NOMO-1 treated with dmso at 0.1 percent for 144 hours (cell line): Measurements from ENCODE around the gene FZD10.

ENCODE experiments used
- DNase-seq: peaks from one replicate; lab custom pipeline; 2025; ENCODE audit not compliant: unreplicated experiment; lab: John Stamatoyannopoulos, UW

The FZD10 gene

GRCh38 chr12:130131025-130131424, 31.2 kb upstream of the FZD10 start:
- no peak for DNase-seq

GRCh38 chr12:130131801-130132200, 30.5 kb upstream of the FZD10 start:
- no peak for DNase-seq

GRCh38 chr12:130132831-130133511, 29.3 kb upstream of the FZD10 start:
- no peak for DNase-seq

- no peak for DNase-seq
Measured at GRCh38 chr12:130133851-130134562, 28.3 kb upstream of the FZD10 start.

- DNase-seq = no peak
Measured at GRCh38 chr12:130134563-130134915, 27.7 kb upstream of the FZD10 start.

- DNase-seq = no peak
Measured at GRCh38 chr12:130136509-130137039, 25.7 kb upstream of the FZD10 start.

GRCh38 chr12:130137040-130138018, 24.9 kb upstream of the FZD10 start:
- DNase-seq = no peak

- DNase-seq = no peak
Measured at GRCh38 chr12:130138478-130138877, 23.8 kb upstream of the FZD10 start.

- DNase-seq = no peak
Measured at GRCh38 chr12:130139567-130140421, 22.5 kb upstream of the FZD10 start.

- DNase-seq = no peak
Measured at GRCh38 chr12:130141105-130141504, 21.2 kb upstream of the FZD10 start.

GRCh38 chr12:130141901-130142683, 20.2 kb upstream of the FZD10 start:
- DNase-seq = no peak

GRCh38 chr12:130142736-130143135, 19.5 kb upstream of the FZD10 start:
- no peak for DNase-seq

GRCh38 chr12:130143136-130143535, 19.1 kb upstream of the FZD10 start:
- no peak for DNase-seq

GRCh38 chr12:130144256-130144655, 18.0 kb upstream of the FZD10 start:
- DNase-seq = no peak

GRCh38 chr12:130145731-130146130, 16.5 kb upstream of the FZD10 start:
- no peak for DNase-seq

- DNase-seq = no peak
Measured at GRCh38 chr12:130146176-130146931, 15.9 kb upstream of the FZD10 start.

- no peak for DNase-seq
Measured at GRCh38 chr12:130147875-130148596, 14.2 kb upstream of the FZD10 start.

- no peak for DNase-seq
Measured at GRCh38 chr12:130151846-130152245, 10.4 kb upstream of the FZD10 start.
